K562 (cell line): ENCODE measurements around the gene EPHB1. TPM values are rescaled to one million over a fixed set of nuclear protein-coding genes. Genes with fewer than 3 reads are reported as not detected.

Source experiments
- ATAC-seq: fragments of 200-7000 bp; cut with Tn5 transposase; 3 replicates; pipeline ENCODE4 v1.9.1; 2020; ENCODE audit warnings: moderate library complexity
- BruUV-seq: library from RNA; stranded (reverse); fragments of 400-500 nt; replicated peaks from 2 replicates; lab custom pipeline; 2021; lab: Mats Ljungman, UMichigan
- CTCF ChIA-PET: fragments of 300-600 bp; formaldehyde crosslinking; extraction: SDS; loops from one replicate; lab custom pipeline; 2021; ENCODE audit warnings: low intra/inter-chr PET ratio; lab: Yijun Ruan, JAX
- POLR2A ChIA-PET: fragments of 300-600, 350-650 bp; sonication (Branson Sonifier 250); formaldehyde crosslinking; extraction: SDS; loops from one replicate; lab custom pipeline; 2021; ENCODE audit warnings: antibody characterized with exemption, inconsistent platforms; lab: Yijun Ruan, JAX
- DNase-seq, 4 experiments: peaks; one replicate each; pipeline versions ENCODE4 v3.0.0 to v3.0.0-alpha.2; 2011 to 2018; ENCODE audit warnings: low spot score in 3 of 4, mixed read lengths in 3 of 4; ENCODE audit errors: extremely low read depth in 1 of 4
- FAIRE-seq: peaks from 2 replicates; lab custom pipeline; 2011; peaks lifted over from hg19 to GRCh38; lab: Jason Lieb, UNC
- H2AFZ ChIP-seq: 2 replicates; pipeline ENCODE4 v1.6.0; 2011; ENCODE audit warnings: low read depth, low read length, control low read depth, inconsistent platforms
- H3K27ac ChIP-seq: fragments of 200-600 bp; 3 replicates; pipeline ENCODE4 v1.8.0; 2011; ENCODE audit warnings: low read depth, mild to moderate bottlenecking, control low read depth, inconsistent platforms, low read length, moderate library complexity, mixed read lengths; ENCODE audit errors: extremely low read depth
- H3K27me3 ChIP-seq, 2 experiments: fragments of 300-600 bp in 1 of 2; 2 replicates in 1 of 2; 3 replicates in 1 of 2; pipeline versions ENCODE4 v1.6.0 to v1.8.0; 2011; ENCODE audit warnings: inconsistent platforms in 2 of 2, low read length in 2 of 2, mild to moderate bottlenecking in 1 of 2, mixed read lengths in 1 of 2, moderate library complexity in 1 of 2; ENCODE audit not compliant: control insufficient read depth in 2 of 2, insufficient read depth in 2 of 2
- H3K36me3 ChIP-seq: fragments of 300-600 bp; 3 replicates; pipeline ENCODE4 v1.8.0; 2011; ENCODE audit warnings: mild to moderate bottlenecking, low read length, inconsistent platforms; ENCODE audit not compliant: control insufficient read depth, insufficient read depth
- H3K4me1 ChIP-seq, 2 experiments: fragments of 200-600 bp in 1 of 2; replicated peaks in 1 of 2; 2 replicates in 1 of 2; 3 replicates in 1 of 2; pipeline versions ENCODE4 v1.5.1 to v1.8.0; 2011; ENCODE audit warnings: inconsistent platforms in 2 of 2, low read length in 2 of 2, mild to moderate bottlenecking in 1 of 2, mixed read lengths in 1 of 2, moderate library complexity in 1 of 2; ENCODE audit not compliant: control insufficient read depth in 2 of 2, insufficient read depth in 2 of 2
- H3K4me2 ChIP-seq: 2 replicates; pipeline ENCODE4 v1.6.1; 2011; ENCODE audit warnings: low read length, control low read depth, inconsistent platforms, mixed read lengths; ENCODE audit not compliant: insufficient read depth
- H3K4me3 ChIP-seq: fragments of 200-600 bp; sonication (generic), shearing (Covaris generic); 2 replicates; pipeline ENCODE4 v1.5.1; 2016; ENCODE audit warnings: control low read depth, inconsistent platforms
- H3K79me2 ChIP-seq: fragments of 200-600 bp; 3 replicates; pipeline ENCODE4 v1.8.0; 2011; ENCODE audit warnings: low read length, inconsistent platforms; ENCODE audit not compliant: control insufficient read depth, insufficient read depth
- H3K9ac ChIP-seq, 2 experiments: 2 replicates each; pipeline versions ENCODE4 v1.6.0 to v1.6.1; 2011; ENCODE audit warnings: low read depth in 2 of 2, low read length in 2 of 2, control low read depth in 1 of 2, inconsistent platforms in 1 of 2, mild to moderate bottlenecking in 1 of 2, mixed read lengths in 1 of 2; ENCODE audit not compliant: insufficient read depth in 1 of 2
- H3K9me1 ChIP-seq: one replicate; pipeline ENCODE4 v1.6.0; 2011; ENCODE audit warnings: inconsistent platforms, mild to moderate bottlenecking, low read length, moderate library complexity; ENCODE audit not compliant: control insufficient read depth, insufficient read depth
- H3K9me3 ChIP-seq: replicated peaks from 2 replicates; pipeline ENCODE4 v1.5.1; 2011; ENCODE audit warnings: low read depth, low read length, inconsistent platforms; ENCODE audit not compliant: control insufficient read depth, insufficient read depth
- H4K20me1 ChIP-seq: replicated peaks from 2 replicates; pipeline ENCODE4 v1.6.1; 2011; ENCODE audit warnings: low read length, inconsistent platforms, mixed read lengths; ENCODE audit not compliant: control insufficient read depth, insufficient read depth
- CBFA2T3 ChIP-seq: fragments of 450-650 bp; IDR thresholded peaks from 2 replicates; pipeline ENCODE4 v1.6.1; 2017
- CBX8 ChIP-seq: fragments of 200-600 bp; sonication (generic); IDR thresholded peaks from 2 replicates; pipeline ENCODE4 v1.6.1; 2012; ENCODE audit warnings: borderline replicate concordance, mixed run types, low read depth, mild to moderate bottlenecking, moderate library complexity, mixed read lengths, low read length, control low read depth, inconsistent platforms; ENCODE audit not compliant: poor library complexity, severe bottlenecking; ENCODE audit errors: extremely low read depth
- HDGF ChIP-seq: fragments of 450-650 bp; IDR thresholded peaks from 2 replicates; pipeline ENCODE4 v1.6.1; 2016
- JUNB ChIP-seq: fragments of 450-650 bp; formaldehyde crosslinking; conservative IDR thresholded peaks from 2 replicates; pipeline ENCODE4 v1.4.0; 2020; ENCODE audit warnings: mild to moderate bottlenecking
- MEIS2 ChIP-seq: fragments of 450-650 bp; IDR thresholded peaks from 2 replicates; pipeline ENCODE4 v1.6.1; 2014; ENCODE audit warnings: mild to moderate bottlenecking; ENCODE audit not compliant: partially characterized antibody
- MXI1 ChIP-seq: IDR thresholded peaks from 2 replicates; pipeline ENCODE4 v1.6.1; 2011; ENCODE audit warnings: low read depth, mild to moderate bottlenecking, improper control_type of control experiment, low read length
- PHB ChIP-seq: fragments of 250-450 bp; sonication (Bioruptor Pico); IDR thresholded peaks from 2 replicates; pipeline ENCODE4 v1.5.0; 2021
- RFX7 ChIP-seq: fragments of 250-450 bp; sonication (Bioruptor Pico); IDR thresholded peaks from 2 replicates; pipeline ENCODE4 v1.5.1; 2021; ENCODE audit warnings: mild to moderate bottlenecking
- SAFB2 ChIP-seq: fragments of 200-400 bp; formaldehyde crosslinking; IDR thresholded peaks from 2 replicates; pipeline ENCODE4 v1.6.1; 2018; ENCODE audit warnings: borderline replicate concordance, low read length, low read depth, moderate library complexity; ENCODE audit not compliant: severe bottlenecking
- SRSF9 ChIP-seq: fragments of 200-400 bp; formaldehyde crosslinking; IDR thresholded peaks from 2 replicates; pipeline ENCODE4 v1.6.1; 2017; ENCODE audit warnings: low read depth, low read length, borderline replicate concordance
- TAL1 ChIP-seq: fragments of 450-650 bp; IDR thresholded peaks from 2 replicates; pipeline ENCODE4 v1.6.1; 2016; ENCODE audit warnings: mild to moderate bottlenecking
- TRIM24 ChIP-seq, 2 experiments: fragments of 450-650 bp; IDR thresholded peaks; 2 replicates each; pipeline ENCODE4 v1.6.1; 2016
- ZNF224 ChIP-seq: sonication (generic); formaldehyde crosslinking; IDR thresholded peaks from 2 replicates; pipeline ENCODE4 v1.8.0; 2022; ENCODE audit warnings: mild to moderate bottlenecking, missing genetic modification reagents
- ZNF830 ChIP-seq: fragments of 250-450 bp; sonication (Bioruptor Pico); IDR thresholded peaks from 2 replicates; pipeline ENCODE4 v1.5.0; 2021; ENCODE audit warnings: mild to moderate bottlenecking
- WGBS: fragments of 100-300 bp; shearing (Covaris generic); methylation state at CpG from one replicate; pipeline ENCODE4 v1.1.6; 2016; ENCODE audit warnings: low coverage, mixed read lengths; ENCODE audit not compliant: insufficient coverage; ENCODE audit errors: missing lambda C conversion rate; 5-methylcytosine and 5-hydroxymethylcytosine counted together
- in situ Hi-C: fragments of 300-500 bp; cut with MboI; formaldehyde crosslinking; loops from 4 replicates; pipeline ENCODE4 v1.15.0; 2018; ENCODE audit warnings: inconsistent platforms, mixed read lengths
- intact Hi-C: fragments of 100-400 bp; cut with micrococcal nuclease; formaldehyde crosslinking; loops from 2 replicates; pipeline ENCODE4 v1.14.2; 2022
- polyA plus RNA-seq, 8 experiments: library from polyadenylated mRNA; depleted of rRNA in 4 of 8; stranded (reverse) in 5 of 8; unstranded in 3 of 8; fragments of >200 nt; fragmentation: Nextera tagmentation in 2 of 8; fragmentation: Illumina TruSeq in 1 of 8; extraction: Ambion mirVana in 2 of 8; extraction: Trizol in 1 of 8; gene quantifications; 2 replicates each; pipeline versions ENCODE4 v1.2.1 to v1.2.3, GENCODE V29; 2011 to 2014; ENCODE audit warnings: inconsistent platforms in 1 of 8, missing spikeins in 1 of 8
- total RNA-seq, 7 experiments: library from RNA; depleted of rRNA in 6 of 7; stranded (reverse); fragments of >200 nt in 6 of 7; fragmentation: Illumina TruSeq in 2 of 7; extraction: Trizol in 2 of 7; gene quantifications; 2 replicates each; pipeline versions ENCODE4 v1.2.1 to v1.2.3, GENCODE V29; 2011 to 2021; ENCODE audit warnings: low replicate concordance in 1 of 7
- TF ChIP-seq, protein P1 (sequence below), 2 experiments: fragments of 450-650 bp; conservative IDR thresholded peaks; 2 replicates each; pipeline ENCODE4 v1.6.1; 2017; ENCODE audit warnings: mild to moderate bottlenecking in 2 of 2, moderate library complexity in 2 of 2
- TF ChIP-seq, protein P2 (sequence below): IDR thresholded peaks from 2 replicates; pipeline ENCODE4 v1.6.1; 2012; ENCODE audit warnings: low read depth, low read length, improper control_type of control experiment, borderline replicate concordance

EPHB1 gene
- total and polyA plus RNA-seq, 9 of the 15 experiments (the other 6 are each of a cell fraction or from before 2014, with no cell fraction given): 0.29 TPM; not detected in 8

DNA sequence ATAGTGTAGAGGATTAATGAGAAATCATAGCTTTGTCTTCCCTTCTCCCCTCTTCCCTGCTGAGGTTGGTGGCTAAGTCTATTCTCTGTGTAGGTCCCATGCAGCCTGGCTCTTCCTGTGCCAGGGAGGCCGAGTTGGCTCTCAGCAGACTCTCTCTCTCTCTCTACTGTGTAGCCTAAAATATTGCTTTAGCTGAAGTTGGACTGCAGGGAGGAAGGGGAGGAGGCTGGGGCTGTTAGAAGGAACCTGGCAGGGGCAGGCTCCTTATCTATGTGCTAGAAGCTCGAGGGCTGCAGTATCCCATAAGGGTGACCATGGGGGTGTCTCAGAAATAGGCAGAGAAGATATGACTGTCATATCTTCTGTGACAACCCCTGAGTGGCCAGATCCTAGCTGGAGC lies 160.8 kb downstream of the EPHB1 start:
- no peak overlapping the region for H3K9ac ChIP-seq
- CTCF ChIA-PET: no interaction called here
- TF ChIP-seq TRIM24 (IDR thresholded peaks at IDR 0.05): no peak
- TF ChIP-seq, protein P1, sequence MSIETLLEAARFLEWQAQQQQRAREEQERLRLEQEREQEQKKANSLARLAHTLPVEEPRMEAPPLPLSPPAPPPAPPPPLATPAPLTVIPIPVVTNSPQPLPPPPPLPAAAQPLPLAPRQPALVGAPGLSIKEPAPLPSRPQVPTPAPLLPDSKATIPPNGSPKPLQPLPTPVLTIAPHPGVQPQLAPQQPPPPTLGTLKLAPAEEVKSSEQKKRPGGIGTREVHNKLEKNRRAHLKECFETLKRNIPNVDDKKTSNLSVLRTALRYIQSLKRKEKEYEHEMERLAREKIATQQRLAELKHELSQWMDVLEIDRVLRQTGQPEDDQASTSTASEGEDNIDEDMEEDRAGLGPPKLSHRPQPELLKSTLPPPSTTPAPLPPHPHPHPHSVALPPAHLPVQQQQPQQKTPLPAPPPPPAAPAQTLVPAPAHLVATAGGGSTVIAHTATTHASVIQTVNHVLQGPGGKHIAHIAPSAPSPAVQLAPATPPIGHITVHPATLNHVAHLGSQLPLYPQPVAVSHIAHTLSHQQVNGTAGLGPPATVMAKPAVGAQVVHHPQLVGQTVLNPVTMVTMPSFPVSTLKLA (conservative IDR thresholded peaks at IDR 0.05): no peak
- H3K36me3 ChIP-seq: no peaks in the 10 kb centered on the region
- DNase-seq (no peak), FAIRE-seq (no peak), ATAC-seq (no peak)
- H3K27me3 ChIP-seq: no peaks in the 10 kb centered on the region; a peak in 1 of 5 replicates
- POLR2A ChIA-PET: no interaction called here
- H3K79me2 ChIP-seq: no peaks in the 10 kb centered on the region
- no peak overlapping the region for H3K4me3 ChIP-seq
- in situ Hi-C loops (no loop called here), intact Hi-C loops (no loop called here)
- no peaks in the 10 kb centered on the region for H3K9me1 ChIP-seq
- H4K20me1 ChIP-seq: no peaks in the 10 kb centered on the region
- H3K4me1 ChIP-seq: no peaks in the 10 kb centered on the region
- no peak overlapping the region for H2AFZ ChIP-seq
- no peak overlapping the region for H3K27ac ChIP-seq
- WGBS: 0% methylated on average over 2 of the region's 2 CpGs
- no peaks in the 10 kb centered on the region for H3K9me3 ChIP-seq
- no peak overlapping the region for H3K4me2 ChIP-seq
- BruUV-seq: no TSS peak

DNA sequence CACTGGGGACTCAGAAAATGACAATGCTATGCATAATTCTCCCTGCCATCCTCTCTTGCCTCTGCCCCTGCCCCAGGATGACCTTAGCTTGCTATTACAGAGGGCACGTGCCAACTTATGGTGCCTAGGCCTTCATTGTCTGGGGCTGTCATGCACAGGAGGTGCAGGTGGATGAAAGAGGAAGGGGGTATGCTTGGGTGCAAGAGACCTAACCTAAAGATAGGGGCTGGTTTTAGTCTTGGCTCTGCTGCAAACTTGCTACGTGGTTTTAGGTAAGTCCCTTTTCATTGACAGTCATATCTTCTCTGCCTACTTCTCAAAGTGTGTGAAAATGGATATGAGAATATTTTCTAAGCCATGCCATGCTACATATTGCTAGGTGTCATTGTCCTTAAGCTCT lies 161.3 kb downstream of the EPHB1 start:
- Histone ChIP-seq H3K9me3 (no peaks in the 10 kb centered on the region), H3K27me3 (no peaks in the 10 kb centered on the region; a peak in 1 of 5 replicates), H3K4me1 (no peaks in the 10 kb centered on the region), H3K36me3 (no peaks in the 10 kb centered on the region), H4K20me1 (no peaks in the 10 kb centered on the region), H3K4me3 (no peak overlapping the region), H3K79me2 (no peaks in the 10 kb centered on the region), H3K9ac (no peak overlapping the region), H3K4me2 (no peak overlapping the region), H2AFZ (no peak overlapping the region), H3K9me1 (no peaks in the 10 kb centered on the region), H3K27ac (no peak overlapping the region)
- ChIA-PET CTCF (no interaction called here), POLR2A (no interaction called here)
- no peak for ATAC-seq
- DNase-seq: no peak
- intact Hi-C loops (no loop called here), in situ Hi-C loops (no loop called here)
- 0% methylated on average over 2 of the region's 2 CpGs for WGBS
- FAIRE-seq: no peak
- no TSS peak for BruUV-seq
- no peak for TF ChIP-seq RFX7
- TF ChIP-seq, protein P2, sequence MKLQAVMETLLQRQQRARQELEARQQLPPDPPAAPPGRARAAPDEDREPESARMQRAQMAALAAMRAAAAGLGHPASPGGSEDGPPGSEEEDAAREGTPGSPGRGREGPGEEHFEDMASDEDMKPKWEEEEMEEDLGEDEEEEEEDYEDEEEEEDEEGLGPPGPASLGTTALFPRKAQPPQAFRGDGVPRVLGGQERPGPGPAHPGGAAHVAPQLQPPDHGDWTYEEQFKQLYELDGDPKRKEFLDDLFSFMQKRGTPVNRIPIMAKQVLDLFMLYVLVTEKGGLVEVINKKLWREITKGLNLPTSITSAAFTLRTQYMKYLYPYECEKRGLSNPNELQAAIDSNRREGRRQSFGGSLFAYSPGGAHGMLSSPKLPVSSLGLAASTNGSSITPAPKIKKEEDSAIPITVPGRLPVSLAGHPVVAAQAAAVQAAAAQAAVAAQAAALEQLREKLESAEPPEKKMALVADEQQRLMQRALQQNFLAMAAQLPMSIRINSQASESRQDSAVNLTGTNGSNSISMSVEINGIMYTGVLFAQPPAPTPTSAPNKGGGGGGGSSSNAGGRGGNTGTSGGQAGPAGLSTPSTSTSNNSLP: no peak
- TF ChIP-seq HDGF: no peak
- TF ChIP-seq SAFB2: no peak
- TF ChIP-seq SRSF9: no peak
- no peak for TF ChIP-seq MEIS2
- no peak for TF ChIP-seq ZNF224 (CRISPR knock-in tag)
- TF ChIP-seq ZNF830 (CRISPR knock-in tag): no peak
- no peak for TF ChIP-seq TAL1
- TF ChIP-seq MXI1: no peak
- TF ChIP-seq JUNB (CRISPR knock-in tag): no peak
- no peak for TF ChIP-seq CBX8
- TF ChIP-seq PHB (CRISPR knock-in tag): no peak
- no peak for TF ChIP-seq CBFA2T3
